HG03469 (cell line): ENCODE results near the gene CAPN9.

Experiments
- ATAC-seq: cut with Tn5 transposase; IDR thresholded peaks from one replicate; pipeline ENCODE4 v1.9.1; 2021; ENCODE audit warnings: mild to moderate bottlenecking, moderate library complexity, moderate number of reproducible peaks; ENCODE audit not compliant: unreplicated experiment

The CAPN9 gene

DNA sequence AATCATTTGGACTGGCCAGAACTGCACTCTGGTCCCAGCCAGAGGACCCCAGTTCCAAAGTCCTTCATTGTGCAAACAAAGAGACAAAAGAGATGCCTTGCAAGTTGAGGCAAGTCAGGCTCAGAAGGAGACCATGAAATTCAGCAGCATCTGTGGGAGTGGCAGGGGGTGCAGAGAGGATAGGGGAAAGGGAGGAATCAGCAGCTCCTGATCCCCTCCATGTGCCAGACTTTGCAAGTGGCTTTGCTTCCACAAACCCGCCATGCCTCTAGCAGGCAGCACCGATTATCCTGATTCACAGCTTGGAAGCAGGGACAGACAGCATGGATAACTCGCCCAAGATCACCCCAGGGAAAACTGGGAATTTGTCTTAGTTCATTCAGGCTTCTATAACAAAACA, 2.1 kb upstream of the CAPN9 start:
- no peak for ATAC-seq

DNA sequence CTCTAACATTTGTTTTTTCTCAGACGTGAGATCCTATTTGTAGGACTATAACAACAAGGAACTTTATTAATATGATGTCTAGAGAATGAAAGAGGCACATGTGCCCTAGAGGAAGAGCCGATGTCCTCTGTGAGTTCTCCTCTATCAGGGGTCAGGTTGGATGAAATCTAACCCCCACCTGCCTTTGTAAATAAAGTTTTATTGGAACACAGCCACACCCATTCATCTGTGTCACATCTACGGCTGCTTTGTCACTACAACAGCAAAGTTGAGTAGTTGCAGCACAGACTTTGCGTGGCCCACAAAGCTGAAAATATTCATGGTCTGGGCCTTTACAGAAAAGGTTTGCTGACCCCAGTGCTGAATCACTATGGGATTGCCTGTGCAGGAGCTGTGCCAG, 571 bp upstream of the CAPN9 start:
- no peak for ATAC-seq

DNA sequence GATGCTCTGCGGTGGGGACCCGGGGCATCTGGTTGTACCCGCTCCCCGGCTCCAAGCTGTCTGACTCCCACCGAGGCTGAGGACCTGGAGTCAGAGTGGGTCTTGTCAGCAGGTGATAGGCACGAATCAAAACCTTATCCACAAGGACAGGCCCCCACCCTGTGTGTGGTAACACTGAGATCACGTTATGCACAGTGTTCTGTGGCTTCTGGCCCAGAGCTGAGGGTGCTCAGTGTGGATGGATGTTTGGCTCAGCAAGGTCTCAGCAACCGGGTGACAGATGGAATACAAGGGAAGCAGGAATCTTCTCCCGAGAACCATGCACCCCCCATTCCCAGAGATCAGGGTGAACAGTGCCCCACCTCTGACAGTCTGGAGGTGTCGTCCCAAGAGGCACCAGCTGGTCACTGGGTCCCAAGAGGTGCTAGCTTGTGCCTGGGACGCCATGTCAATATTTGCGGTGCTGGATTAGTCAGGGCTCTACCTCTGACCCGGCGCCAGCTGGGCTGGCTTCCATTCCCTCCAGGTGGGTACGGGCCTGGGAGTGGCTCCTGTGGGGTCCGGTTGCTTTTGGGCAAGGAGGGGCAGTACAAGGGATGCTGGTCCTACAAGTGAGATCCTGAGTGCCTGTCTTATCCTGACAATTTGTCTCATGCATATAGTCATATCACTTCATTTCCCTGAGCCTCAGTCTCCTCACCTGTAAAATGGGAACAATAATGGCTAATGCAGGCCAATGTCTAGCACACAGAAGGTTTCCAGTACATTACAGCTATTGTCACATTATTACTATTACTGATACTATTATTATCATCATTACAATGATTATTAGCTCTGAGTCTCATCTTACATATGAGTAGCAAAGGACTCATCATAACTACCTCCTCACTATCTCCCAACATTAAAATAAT, 957 bp downstream of the CAPN9 start:
- ATAC-seq = no peak

DNA sequence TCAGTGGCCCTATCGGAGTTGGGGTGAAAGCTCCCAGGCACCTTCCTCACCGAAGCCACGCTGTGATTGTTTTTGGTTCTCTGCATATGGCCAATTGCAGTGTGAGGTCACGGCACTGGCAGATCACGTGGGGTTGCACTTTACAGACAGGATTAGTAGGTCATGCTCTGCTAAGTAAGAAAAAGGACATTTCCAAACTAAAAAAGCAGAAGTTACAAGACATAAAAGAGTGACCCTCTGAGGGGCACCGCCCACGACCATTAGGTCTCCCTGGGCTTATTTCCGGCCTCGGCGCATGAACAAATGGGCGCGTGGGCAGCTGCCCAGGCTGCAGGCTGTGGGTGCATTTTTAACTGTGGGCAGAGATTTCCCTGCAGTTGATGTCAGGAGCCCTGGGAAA, 2.0 kb downstream of the CAPN9 start:
- ATAC-seq = peak; percentile 59

DNA sequence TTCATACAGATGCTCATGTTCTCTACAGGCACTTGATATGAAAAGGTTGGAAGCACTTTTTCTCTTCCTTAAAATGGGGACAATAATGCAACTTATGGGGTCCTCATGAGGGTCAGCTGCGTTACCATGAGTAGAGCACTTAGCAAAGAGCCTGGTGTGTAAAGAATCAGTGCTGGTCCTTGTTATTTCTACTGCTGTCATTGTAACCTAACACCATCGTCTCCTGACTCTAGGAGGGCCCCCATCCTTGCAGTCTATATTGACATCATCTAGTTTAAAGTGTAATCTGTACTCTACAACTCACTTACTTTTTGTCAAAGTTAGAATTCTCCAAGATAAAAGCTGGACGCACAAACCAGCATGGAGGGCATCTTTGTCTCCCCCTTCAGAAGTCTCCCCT, 2.4 kb downstream of the CAPN9 start:
- no peak for ATAC-seq

GRCh38 chr1:230750576-230750975, 3.4 kb downstream of the CAPN9 start:
- ATAC-seq = no peak

GRCh38 chr1:230750986-230751625, 3.9 kb downstream of the CAPN9 start:
- ATAC-seq = no peak

- ATAC-seq = no peak
Observed at GRCh38 chr1:230752407-230752806, 5.2 kb downstream of the CAPN9 start.

DNA sequence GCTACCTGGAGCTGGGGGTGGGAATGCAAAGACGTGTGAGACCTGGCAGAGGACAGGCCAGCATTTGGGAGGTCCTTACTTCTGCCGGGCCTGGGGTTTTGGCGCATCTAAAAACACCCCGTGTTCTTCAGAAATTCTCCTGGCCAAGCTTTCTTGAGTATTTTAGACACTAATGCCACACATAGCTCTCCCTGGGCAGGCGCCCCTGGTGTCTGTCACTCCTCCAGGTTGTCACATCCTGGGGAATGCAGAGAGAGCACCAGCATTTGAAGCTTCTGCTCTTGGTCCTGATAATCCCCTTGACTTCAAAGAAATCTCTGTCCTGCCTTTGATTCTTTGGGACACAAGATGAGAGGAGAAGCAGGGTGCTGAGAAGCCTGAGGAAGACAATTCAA, 6.0 kb downstream of the CAPN9 start:
- no peak for ATAC-seq

- ATAC-seq = no peak
Observed at GRCh38 chr1:230753586-230754251, 6.5 kb downstream of the CAPN9 start.

DNA sequence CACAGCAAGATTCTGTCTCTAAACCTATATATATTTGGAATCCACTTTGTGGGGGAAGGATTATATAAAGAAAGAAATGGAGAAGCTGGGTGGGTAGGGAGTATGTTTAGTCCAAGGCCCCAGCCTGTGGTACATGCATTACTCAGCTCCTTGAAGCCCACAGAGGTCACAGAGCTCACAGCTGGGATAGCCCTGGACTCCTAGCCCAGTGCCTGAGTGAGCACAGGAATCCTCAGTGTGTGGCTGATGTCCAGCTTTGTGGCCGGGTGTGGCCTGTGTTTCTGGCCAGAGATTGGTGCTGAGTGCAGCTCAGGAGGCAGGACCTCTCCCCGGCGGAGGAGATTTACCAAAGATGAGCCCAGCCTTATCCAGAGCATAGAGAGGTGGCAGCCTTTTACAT, 7.6 kb downstream of the CAPN9 start:
- ATAC-seq = no peak

DNA sequence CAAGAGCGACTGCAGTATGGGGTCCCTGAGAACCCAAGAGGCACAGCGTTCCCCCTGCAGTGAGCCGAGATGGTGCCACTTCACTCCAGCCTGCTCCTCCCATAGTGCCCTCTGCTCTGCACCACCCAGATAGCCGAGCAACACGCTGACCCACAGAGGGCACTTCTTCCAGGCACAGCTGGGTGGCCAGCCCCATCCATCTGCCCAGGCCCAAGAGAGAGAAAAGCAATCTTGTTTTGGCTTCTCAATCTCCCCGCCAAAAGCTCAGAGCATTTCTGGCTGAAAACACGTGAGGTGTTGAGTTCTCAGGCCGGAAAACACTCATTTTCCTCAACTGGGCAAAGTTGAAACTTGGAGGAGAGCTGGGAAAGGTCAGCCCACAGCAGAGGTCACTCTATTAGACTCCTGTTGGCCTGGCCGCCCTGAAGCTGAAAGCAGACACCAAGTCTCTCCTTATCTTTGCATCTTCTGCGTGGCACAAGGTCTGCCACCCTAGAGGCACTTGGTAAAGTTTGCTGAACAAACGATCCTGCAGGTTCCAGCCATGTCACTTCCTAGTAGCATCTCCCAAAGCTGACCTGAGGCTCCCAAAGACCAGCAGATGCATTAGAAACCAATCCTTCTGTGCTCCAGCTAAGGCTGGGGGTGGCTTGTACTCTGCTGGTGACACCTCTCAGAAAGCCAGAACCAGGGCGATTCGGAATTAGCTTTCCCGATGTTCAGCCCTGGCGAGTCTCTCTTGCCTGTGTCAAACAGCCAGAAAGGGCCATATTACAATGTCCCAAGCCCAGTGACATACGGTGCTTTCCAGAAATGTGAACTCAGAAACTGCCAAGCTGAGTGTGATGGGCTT, 10.9 kb downstream of the CAPN9 start:
- ATAC-seq = no peak

GRCh38 chr1:230758709-230759368, 11.7 kb downstream of the CAPN9 start:
- no peak for ATAC-seq

- no peak for ATAC-seq
Observed at GRCh38 chr1:230759369-230760065, 12.3 kb downstream of the CAPN9 start.

- no peak for ATAC-seq
Observed at GRCh38 chr1:230760360-230760827, 13.2 kb downstream of the CAPN9 start.

DNA sequence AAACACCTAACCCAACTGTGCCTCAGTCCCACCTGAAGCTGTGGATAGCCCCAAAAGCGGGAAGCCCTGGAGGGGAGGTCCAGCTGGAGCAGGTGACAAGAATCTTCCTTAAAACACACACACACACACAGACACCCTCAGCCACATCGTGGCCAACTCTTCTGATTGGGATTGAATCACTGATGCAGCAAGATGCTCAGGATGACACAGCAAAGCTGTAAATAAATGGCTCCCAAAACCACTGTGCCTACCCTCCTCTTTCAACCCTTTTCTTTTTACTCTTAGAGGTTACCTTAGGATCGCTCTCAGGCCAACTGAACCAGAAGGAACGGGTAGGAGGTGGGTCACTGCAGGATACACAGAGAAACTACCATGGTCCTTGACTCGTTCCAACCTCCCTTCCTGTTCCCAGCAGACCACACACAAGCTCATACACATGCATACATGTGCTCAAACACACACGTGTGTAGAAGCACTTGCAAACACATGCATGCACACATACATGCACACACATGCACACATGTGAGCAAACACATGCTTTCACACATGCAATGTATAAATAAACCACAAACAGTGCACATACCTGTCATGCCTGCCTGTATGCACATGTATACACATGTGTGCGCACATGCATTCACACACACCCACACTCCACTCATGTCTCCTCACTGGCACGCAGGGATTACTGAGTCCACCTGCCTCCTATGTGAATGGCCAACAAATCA, 14.4 kb downstream of the CAPN9 start:
- no peak for ATAC-seq

DNA sequence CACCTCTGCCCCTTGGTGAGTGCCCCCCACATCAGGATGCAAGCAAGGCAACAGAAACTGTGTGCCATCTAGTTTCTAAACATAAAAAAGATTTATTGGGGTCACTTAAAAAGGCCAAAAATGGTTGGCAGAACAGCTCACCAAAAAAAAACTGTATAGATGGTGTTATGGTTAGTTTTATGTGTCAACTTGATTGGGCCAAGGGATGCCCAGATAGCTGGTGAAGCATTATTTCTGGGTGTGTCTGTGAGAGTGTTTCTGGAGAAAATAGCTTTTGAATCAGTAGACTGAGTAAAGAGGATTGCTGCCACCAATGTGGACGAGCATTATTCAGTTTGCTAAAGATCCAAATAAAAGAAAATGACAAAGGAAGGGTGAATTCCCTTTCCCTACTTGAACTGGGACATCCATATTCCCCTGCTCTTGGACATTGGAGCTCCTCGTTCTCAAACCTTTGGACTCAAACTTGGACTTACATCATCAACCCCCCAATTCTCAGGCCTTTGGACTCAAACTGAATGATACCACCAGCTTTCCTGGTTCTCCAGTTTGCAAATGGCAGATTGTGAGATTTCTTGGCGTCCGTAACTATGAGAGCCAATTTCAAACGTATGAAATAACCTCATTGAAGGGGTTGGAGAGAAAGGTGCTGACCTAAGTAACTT, 16.9 kb downstream of the CAPN9 start:
- ATAC-seq = no peak

DNA sequence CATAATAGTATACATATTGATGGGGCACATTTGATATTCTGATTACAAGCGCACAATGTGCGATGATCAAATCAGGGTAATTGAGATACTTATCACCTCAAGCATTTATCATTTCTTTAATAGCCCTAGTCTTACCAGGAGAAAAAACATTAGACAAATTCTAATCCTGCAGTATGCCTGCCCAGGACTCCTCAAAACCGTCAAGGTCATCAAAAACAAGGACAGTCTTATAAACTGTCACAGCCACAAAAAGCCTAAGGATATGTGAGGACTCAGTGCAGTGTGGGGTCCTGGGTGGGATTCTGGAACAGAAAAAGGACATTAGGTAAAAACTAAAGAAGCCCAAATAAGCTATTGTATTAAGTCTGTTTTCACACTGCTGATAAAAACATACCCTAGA, 19.1 kb downstream of the CAPN9 start:
- ATAC-seq = no peak
